SK-N-SH (cell line): ENCODE measurements around the gene TARBP1. TPM values are rescaled to one million over a fixed set of nuclear protein-coding genes. Genes with fewer than 3 reads are reported as not detected.
A peak's percentile ranks its signal among the peaks of the same experiment; 100 is the strongest.

ENCODE experiments used
- CTCF ChIA-PET: fragments of 300-600, 350-600 bp; formaldehyde crosslinking; extraction: SDS; loops from one replicate; lab custom pipeline; 2021; lab: Yijun Ruan, JAX
- POLR2A ChIA-PET: fragments of 350-600 bp; sonication (Branson Sonifier 250); formaldehyde crosslinking; extraction: SDS; loops from one replicate; lab custom pipeline; 2020; ENCODE audit warnings: antibody characterized with exemption, inconsistent platforms; lab: Yijun Ruan, JAX
- DNase-seq: peaks from one replicate; pipeline ENCODE4 v3.0.0; 2012
- H2AFZ ChIP-seq: fragments of 200-600 bp; sonication (generic); 2 replicates; pipeline ENCODE4 v1.8.1; 2016; ENCODE audit warnings: antibody characterized with exemption, mild to moderate bottlenecking, low read depth
- H3F3A ChIP-seq: fragments of 200-600 bp; sonication (generic); replicated peaks from 2 replicates; pipeline ENCODE3; 2016; ENCODE audit warnings: antibody characterized with exemption, mild to moderate bottlenecking; ENCODE audit not compliant: insufficient read depth
- H3K27ac ChIP-seq, 2 experiments: fragments of 200-500 bp in 1 of 2; fragments of 200-600 bp in 1 of 2; sonication (Bioruptor generic) in 1 of 2; sonication (generic), shearing (Covaris generic) in 1 of 2; 2 replicates each; pipeline versions ENCODE4 v1.5.1 to v1.6.1; 2014 to 2016; ENCODE audit warnings: low read depth in 2 of 2, inconsistent platforms in 1 of 2, low read length in 1 of 2, mild to moderate bottlenecking in 1 of 2, mixed read lengths in 1 of 2
- H3K27me3 ChIP-seq: fragments of 200-600 bp; sonication (generic), shearing (Covaris generic); 2 replicates; pipeline ENCODE4 v1.6.1; 2016; ENCODE audit warnings: mixed run types; ENCODE audit not compliant: insufficient read depth
- H3K36me3 ChIP-seq, 2 experiments: fragments of 200-500 bp in 1 of 2; fragments of 200-600 bp in 1 of 2; sonication (Bioruptor generic) in 1 of 2; sonication (generic) in 1 of 2; replicated peaks in 1 of 2; 2 replicates each; pipeline versions ENCODE3 to v1.5.1; 2014 to 2016; ENCODE audit warnings: low read length in 1 of 2, mild to moderate bottlenecking in 1 of 2; ENCODE audit not compliant: insufficient read depth in 2 of 2, control insufficient read depth in 1 of 2
- H3K4me1 ChIP-seq, 2 experiments: fragments of 200-500 bp in 1 of 2; fragments of 200-600 bp in 1 of 2; sonication (Bioruptor generic) in 1 of 2; sonication (generic), shearing (Covaris generic) in 1 of 2; 2 replicates each; pipeline versions ENCODE4 v1.5.1 to v1.6.1; 2014 to 2016; ENCODE audit warnings: low read depth in 1 of 2, low read length in 1 of 2, mixed run types in 1 of 2; ENCODE audit not compliant: insufficient read depth in 2 of 2, control insufficient read depth in 1 of 2
- H3K4me2 ChIP-seq: fragments of 200-600 bp; sonication (generic), shearing (Covaris generic); 2 replicates; pipeline ENCODE4 v1.6.1; 2017; ENCODE audit warnings: mixed run types
- H3K4me3 ChIP-seq, 2 experiments: fragments of 200-500 bp in 1 of 2; fragments of 200-600 bp in 1 of 2; sonication (Bioruptor generic) in 1 of 2; sonication (generic), shearing (Covaris generic) in 1 of 2; 2 replicates each; pipeline versions ENCODE4 v1.5.1 to v1.8.1; 2014 to 2016; ENCODE audit warnings: low read depth in 2 of 2, inconsistent platforms in 1 of 2, low read length in 1 of 2, mild to moderate bottlenecking in 1 of 2, mixed read lengths in 1 of 2, moderate library complexity in 1 of 2
- H3K79me2 ChIP-seq: fragments of 200-600 bp; sonication (generic); 2 replicates; pipeline ENCODE4 v1.8.1; 2017; ENCODE audit warnings: mild to moderate bottlenecking; ENCODE audit not compliant: insufficient read depth
- H3K9ac ChIP-seq: fragments of 200-600 bp; sonication (generic); 2 replicates; pipeline ENCODE4 v1.6.1; 2017; ENCODE audit warnings: mixed run types
- H3K9me2 ChIP-seq: fragments of 200-600 bp; sonication (generic); 2 replicates; pipeline ENCODE4 v1.6.1; 2017; ENCODE audit warnings: mixed run types
- H3K9me3 ChIP-seq: fragments of 200-600 bp; sonication (generic); 2 replicates; pipeline ENCODE4 v1.6.1; 2017; ENCODE audit warnings: mixed run types, mild to moderate bottlenecking, moderate library complexity
- H4K20me1 ChIP-seq: fragments of 200-600 bp; sonication (generic); 2 replicates; pipeline ENCODE4 v1.6.1; 2017; ENCODE audit warnings: mild to moderate bottlenecking, mixed run types; ENCODE audit not compliant: insufficient read depth
- CHD2 ChIP-seq: fragments of 150-350 bp; IDR thresholded peaks from 2 replicates; pipeline ENCODE4 v1.6.1; 2018; ENCODE audit warnings: low read length; ENCODE audit not compliant: partially characterized antibody
- ELF1 ChIP-seq: IDR thresholded peaks from 2 replicates; pipeline ENCODE4 v1.4.0; 2012
- EP300 ChIP-seq, 2 experiments: IDR thresholded peaks; 2 replicates each; pipeline versions ENCODE4 v1.4.0 to v1.6.1; 2012; ENCODE audit warnings: borderline replicate concordance in 1 of 2, low read depth in 1 of 2, low read length in 1 of 2
- FOSL2 ChIP-seq: IDR thresholded peaks from 2 replicates; pipeline ENCODE4 v1.4.0; 2012; ENCODE audit warnings: low read depth, mild to moderate bottlenecking, moderate library complexity, borderline replicate concordance
- FOXJ3 ChIP-seq: sonication (generic); formaldehyde crosslinking; IDR thresholded peaks from 2 replicates; pipeline ENCODE4 v1.5.1; 2020; ENCODE audit warnings: mild to moderate bottlenecking, missing genetic modification reagents
- FOXM1 ChIP-seq: IDR thresholded peaks from 2 replicates; pipeline ENCODE4 v1.4.0; 2012; ENCODE audit warnings: low read depth, mild to moderate bottlenecking
- MEF2A ChIP-seq: IDR thresholded peaks from 2 replicates; pipeline ENCODE4 v1.4.0; 2012; ENCODE audit warnings: low read depth, borderline replicate concordance
- MXI1 ChIP-seq: IDR thresholded peaks from 2 replicates; pipeline ENCODE4 v1.6.1; 2012; ENCODE audit warnings: mild to moderate bottlenecking, low read depth, low read length, improper control_type of control experiment
- NRF1 ChIP-seq: IDR thresholded peaks from 2 replicates; pipeline ENCODE4 v1.6.1; 2012; ENCODE audit warnings: low read depth, mild to moderate bottlenecking, low read length
- RAD21 ChIP-seq: IDR thresholded peaks from 2 replicates; pipeline ENCODE4 v1.6.1; 2012; ENCODE audit warnings: mild to moderate bottlenecking, low read length
- RCOR1 ChIP-seq: fragments of 150-350 bp; IDR thresholded peaks from 2 replicates; pipeline ENCODE4 v1.6.1; 2017; ENCODE audit warnings: antibody characterized with exemption, low read length
- RFX5 ChIP-seq: IDR thresholded peaks from 2 replicates; pipeline ENCODE4 v1.6.1; 2012; ENCODE audit warnings: mild to moderate bottlenecking, improper control_type of control experiment, low read length
- SIN3A ChIP-seq: IDR thresholded peaks from 2 replicates; pipeline ENCODE4 v1.6.1; 2012; ENCODE audit warnings: low read depth, mild to moderate bottlenecking, low read length, moderate library complexity, borderline replicate concordance
- TCF12 ChIP-seq: IDR thresholded peaks from 2 replicates; pipeline ENCODE4 v1.4.0; 2012
- TEAD4 ChIP-seq: IDR thresholded peaks from 2 replicates; pipeline ENCODE4 v1.4.0; 2012; ENCODE audit warnings: mild to moderate bottlenecking, borderline replicate concordance; ENCODE audit not compliant: insufficient read depth
- YY1 ChIP-seq: IDR thresholded peaks from 2 replicates; pipeline ENCODE4 v1.4.0; 2012; ENCODE audit warnings: low read depth, mild to moderate bottlenecking
- WGBS: methylation state at CpG from one replicate; pipeline ENCODE4 v1.1.6; 2017; ENCODE audit warnings: low lambda C conversion rate; 5-methylcytosine and 5-hydroxymethylcytosine counted together
- polyA plus RNA-seq, 3 experiments: library from polyadenylated mRNA; depleted of rRNA; stranded (reverse); fragments of >200 nt; gene quantifications; 2 replicates each; pipeline ENCODE4 v1.2.3, GENCODE V29; 2012
- TF ChIP-seq, protein P1 (sequence below): IDR thresholded peaks from 2 replicates; pipeline ENCODE4 v1.4.0; 2012; ENCODE audit warnings: low read depth
- TF ChIP-seq, protein P2 (sequence below): IDR thresholded peaks from 2 replicates; pipeline ENCODE4; 2012
- TF ChIP-seq, protein P3 (sequence below): fragments of 200-600 bp; sonication (generic); IDR thresholded peaks from 2 replicates; pipeline ENCODE4 v1.6.1; 2017; ENCODE audit warnings: antibody characterized with exemption, mild to moderate bottlenecking, moderate library complexity

TARBP1 gene
- polyA plus RNA-seq, 1 of the 3 experiments (the other 2 are of a cell fraction), result 33.0 TPM

DNA sequence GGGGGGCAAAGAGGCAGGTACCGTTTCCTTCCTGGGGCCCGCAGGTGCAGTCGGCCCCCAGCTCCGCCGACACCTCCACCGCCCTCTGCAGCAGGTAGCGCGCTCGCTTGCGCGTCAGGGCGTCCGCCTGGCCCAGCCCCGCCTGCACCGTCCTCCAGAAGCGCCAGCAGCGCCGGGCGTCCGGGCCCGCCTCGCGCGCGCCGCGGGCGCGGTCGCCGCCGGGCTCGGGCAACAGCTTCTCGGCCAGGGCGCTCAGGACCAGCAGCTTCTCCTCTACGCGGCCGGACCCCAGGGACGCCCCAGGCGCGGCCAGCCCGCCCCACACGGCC is 863 bp downstream of the TARBP1 start:
- Histone ChIP-seq H4K20me1 (no peaks in the 10 kb centered on the region), H3K4me3 (peak overlapping the region; percentile 73 to 78), H3K4me1 (peaks cover 8 to 19% of the 10 kb centered on the region in 2 experiments; a peak in 3 of 4 replicates), H3K79me2 (peaks cover 27% of the 10 kb centered on the region), H3K27ac (peak overlapping the region; percentile 21 to 91; a peak in 3 of 4 replicates), H3K4me2 (peak overlapping the region; percentile 85), H3K9me3 (no peaks in the 10 kb centered on the region), H3F3A (no peaks in the 10 kb centered on the region), H3K9me2 (no peaks in the 10 kb centered on the region), H2AFZ (peak overlapping the region; percentile 76; the same call in 1 of the 2 replicates), H3K27me3 (no peaks in the 10 kb centered on the region), H3K36me3 (no peaks in the 10 kb centered on the region), H3K9ac (peak overlapping the region; percentile 53; the same call in 1 of the 2 replicates)
- 0% methylated on average over 3 of the region's 43 CpGs for WGBS
- peak; percentile 82 for DNase-seq
- ChIA-PET CTCF (interaction anchor here (0.7 to 2.6 kb wide), 10 partner anchors 9 to 999 kb away, joined by 3 to 21 read pairs (median 3); no protein-coding TSS in a partner anchor), POLR2A (interaction anchor here (0.7 to 2.2 kb wide), 8 partner anchors 12 to 430 kb away, joined by 3 to 9 read pairs (median 4); partner anchors contain the start of gene COA6)
- TF ChIP-seq TCF12 (no peak), YY1 (no peak), NRF1 (0 out of 2 replicates have a peak, but pooled peaks have one; percentile 3), SIN3A (no peak)
- TF ChIP-seq, protein P1, sequence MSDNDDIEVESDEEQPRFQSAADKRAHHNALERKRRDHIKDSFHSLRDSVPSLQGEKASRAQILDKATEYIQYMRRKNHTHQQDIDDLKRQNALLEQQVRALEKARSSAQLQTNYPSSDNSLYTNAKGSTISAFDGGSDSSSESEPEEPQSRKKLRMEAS, result 0 out of 2 replicates have a peak, but pooled peaks have one; percentile 20
- TF ChIP-seq, protein P2, sequence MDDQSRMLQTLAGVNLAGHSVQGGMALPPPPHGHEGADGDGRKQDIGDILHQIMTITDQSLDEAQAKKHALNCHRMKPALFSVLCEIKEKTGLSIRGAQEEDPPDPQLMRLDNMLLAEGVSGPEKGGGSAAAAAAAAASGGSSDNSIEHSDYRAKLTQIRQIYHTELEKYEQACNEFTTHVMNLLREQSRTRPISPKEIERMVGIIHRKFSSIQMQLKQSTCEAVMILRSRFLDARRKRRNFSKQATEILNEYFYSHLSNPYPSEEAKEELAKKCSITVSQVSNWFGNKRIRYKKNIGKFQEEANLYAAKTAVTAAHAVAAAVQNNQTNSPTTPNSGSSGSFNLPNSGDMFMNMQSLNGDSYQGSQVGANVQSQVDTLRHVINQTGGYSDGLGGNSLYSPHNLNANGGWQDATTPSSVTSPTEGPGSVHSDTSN, result no peak

DNA sequence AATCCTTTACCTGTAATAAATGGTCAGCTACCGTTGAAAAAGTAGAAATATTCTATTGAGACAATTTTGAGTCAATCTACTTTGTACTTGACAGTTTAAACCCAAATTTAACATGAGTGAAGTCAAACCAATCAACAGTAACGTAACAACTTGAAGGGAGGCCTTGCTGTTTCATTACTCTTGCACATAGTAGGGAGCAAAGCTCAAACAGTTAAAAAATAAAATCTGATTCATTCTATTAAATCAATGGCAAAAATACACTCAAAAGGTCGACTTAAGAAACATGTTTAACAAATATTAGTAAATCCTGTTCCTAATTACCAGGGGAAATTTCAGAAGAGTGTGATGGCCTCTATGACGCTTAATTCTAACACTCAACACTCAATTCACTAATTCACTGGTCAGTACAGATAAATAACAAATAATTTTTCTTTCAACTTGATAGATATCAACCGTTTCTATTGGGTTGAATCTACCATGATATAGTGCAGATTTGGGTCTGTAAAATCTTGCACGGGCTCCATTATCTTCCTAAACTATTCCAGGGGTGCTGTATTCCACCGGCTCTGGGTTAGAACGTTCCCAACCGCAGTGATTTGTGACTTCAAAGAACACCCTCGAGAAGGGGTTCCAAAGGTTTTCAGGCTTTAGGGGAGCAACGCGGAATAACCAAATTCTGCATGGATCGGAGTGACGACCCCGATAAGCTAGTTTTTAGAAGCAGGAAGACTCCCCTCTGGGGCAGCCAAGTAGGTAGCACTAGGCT is 1.4 kb downstream of the TARBP1 start:
- no peaks in the 10 kb centered on the region for H3K36me3 ChIP-seq
- H3K9ac ChIP-seq, result peak overlapping the region; percentile 53; the same call in 1 of the 2 replicates
- H3K4me1 ChIP-seq, result peaks cover 14 to 19% of the 10 kb centered on the region in 2 experiments; a peak in 3 of 4 replicates
- H3K79me2 ChIP-seq, result peaks cover 27% of the 10 kb centered on the region
- TF ChIP-seq YY1 (no peak), FOXJ3 (CRISPR knock-in tag) (no peak), FOXM1 (no peak), MXI1 (no peak; the same call in 1 of the 2 replicates), FOSL2 (no peak), ELF1 (no peak), NRF1 (no peak), TEAD4 (no peak), RCOR1 (no peak), EP300 (IDR thresholded peaks at IDR 0.05; ENCODE audit: borderline replicate concordance in 1 of 2, low read depth in 1 of 2, low read length in 1 of 2) (no peak), RAD21 (no peak), CHD2 (no peak), MEF2A (no peak), RFX5 (no peak)
- TF ChIP-seq, protein P3, sequence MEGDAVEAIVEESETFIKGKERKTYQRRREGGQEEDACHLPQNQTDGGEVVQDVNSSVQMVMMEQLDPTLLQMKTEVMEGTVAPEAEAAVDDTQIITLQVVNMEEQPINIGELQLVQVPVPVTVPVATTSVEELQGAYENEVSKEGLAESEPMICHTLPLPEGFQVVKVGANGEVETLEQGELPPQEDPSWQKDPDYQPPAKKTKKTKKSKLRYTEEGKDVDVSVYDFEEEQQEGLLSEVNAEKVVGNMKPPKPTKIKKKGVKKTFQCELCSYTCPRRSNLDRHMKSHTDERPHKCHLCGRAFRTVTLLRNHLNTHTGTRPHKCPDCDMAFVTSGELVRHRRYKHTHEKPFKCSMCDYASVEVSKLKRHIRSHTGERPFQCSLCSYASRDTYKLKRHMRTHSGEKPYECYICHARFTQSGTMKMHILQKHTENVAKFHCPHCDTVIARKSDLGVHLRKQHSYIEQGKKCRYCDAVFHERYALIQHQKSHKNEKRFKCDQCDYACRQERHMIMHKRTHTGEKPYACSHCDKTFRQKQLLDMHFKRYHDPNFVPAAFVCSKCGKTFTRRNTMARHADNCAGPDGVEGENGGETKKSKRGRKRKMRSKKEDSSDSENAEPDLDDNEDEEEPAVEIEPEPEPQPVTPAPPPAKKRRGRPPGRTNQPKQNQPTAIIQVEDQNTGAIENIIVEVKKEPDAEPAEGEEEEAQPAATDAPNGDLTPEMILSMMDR, result no peak
- TF ChIP-seq, all 33 proteins: peak for 0
- CTCF ChIA-PET, result interaction anchor here (0.5 to 2.6 kb wide), 11 partner anchors 10 to 998 kb away, joined by 3 to 21 read pairs (median 3); no protein-coding TSS in a partner anchor
- Histone ChIP-seq H3K27ac (peak overlapping the region; percentile 21 to 91; a peak in 3 of 4 replicates), H2AFZ (peak overlapping the region; percentile 76), H3K27me3 (no peaks in the 10 kb centered on the region), H3K4me3 (peak overlapping the region; percentile 73 to 78), H3F3A (no peaks in the 10 kb centered on the region), H4K20me1 (no peaks in the 10 kb centered on the region), H3K9me3 (no peaks in the 10 kb centered on the region), H3K9me2 (no peaks in the 10 kb centered on the region), H3K4me2 (peak overlapping the region; percentile 85)
- 29% methylated on average over 12 of the region's 15 CpGs for WGBS
- DNase-seq, result peak; percentile 25
- POLR2A ChIA-PET, result interaction anchor here (0.7 to 2.2 kb wide), 8 partner anchors 11 to 431 kb away, joined by 3 to 9 read pairs (median 4); partner anchors contain the start of gene COA6
